Measurements from ENCODE around the gene SHOC2. TPM values are rescaled to one million over a fixed set of nuclear protein-coding genes. Genes with fewer than 3 reads are reported as not detected.

SHOC2 gene
- polyA plus RNA-seq, 1 donor from 2014 or later: 46.0 TPM

GRCh38 chr10:110944792-110945396 is 25.5 kb downstream of the SHOC2 start:
- Histone ChIP-seq H3K9me2 (ENCODE audit: insufficient read depth, low read length) (no peaks in the 10 kb centered on the region), H3K27me3 (ENCODE audit: insufficient read depth, low read depth, low read length) (no peaks in the 10 kb centered on the region), H4K20me1 (ENCODE audit: insufficient read depth) (no peaks in the 10 kb centered on the region), H3K9me3 (ENCODE audit: low read length) (no peaks in the 10 kb centered on the region), H3K9ac (ENCODE audit: low read length) (no peak overlapping the region), H3K36me3 (ENCODE audit: insufficient read depth, low read length) (peaks cover 4% of the 10 kb centered on the region), H3F3A (ENCODE audit: insufficient read depth, low read length, poor library complexity, severe bottlenecking) (no peaks in the 10 kb centered on the region), H2AFZ (ENCODE audit: low read depth, low read length) (no peak overlapping the region), H3K4me2 (ENCODE audit: low read length) (no peak overlapping the region), H3K4me3 (ENCODE audit: low read length) (no peak overlapping the region), H3K27ac (ENCODE audit: low read length) (no peak overlapping the region), H3K79me2 (replicated peaks; ENCODE audit: insufficient read depth, low read length) (peaks cover 85% of the 10 kb centered on the region)
- no peak for TF ChIP-seq REST (IDR thresholded peaks at IDR 0.05; ENCODE audit: borderline replicate concordance)
- TF ChIP-seq, protein P1, sequence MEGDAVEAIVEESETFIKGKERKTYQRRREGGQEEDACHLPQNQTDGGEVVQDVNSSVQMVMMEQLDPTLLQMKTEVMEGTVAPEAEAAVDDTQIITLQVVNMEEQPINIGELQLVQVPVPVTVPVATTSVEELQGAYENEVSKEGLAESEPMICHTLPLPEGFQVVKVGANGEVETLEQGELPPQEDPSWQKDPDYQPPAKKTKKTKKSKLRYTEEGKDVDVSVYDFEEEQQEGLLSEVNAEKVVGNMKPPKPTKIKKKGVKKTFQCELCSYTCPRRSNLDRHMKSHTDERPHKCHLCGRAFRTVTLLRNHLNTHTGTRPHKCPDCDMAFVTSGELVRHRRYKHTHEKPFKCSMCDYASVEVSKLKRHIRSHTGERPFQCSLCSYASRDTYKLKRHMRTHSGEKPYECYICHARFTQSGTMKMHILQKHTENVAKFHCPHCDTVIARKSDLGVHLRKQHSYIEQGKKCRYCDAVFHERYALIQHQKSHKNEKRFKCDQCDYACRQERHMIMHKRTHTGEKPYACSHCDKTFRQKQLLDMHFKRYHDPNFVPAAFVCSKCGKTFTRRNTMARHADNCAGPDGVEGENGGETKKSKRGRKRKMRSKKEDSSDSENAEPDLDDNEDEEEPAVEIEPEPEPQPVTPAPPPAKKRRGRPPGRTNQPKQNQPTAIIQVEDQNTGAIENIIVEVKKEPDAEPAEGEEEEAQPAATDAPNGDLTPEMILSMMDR (IDR thresholded peaks at IDR 0.05; ENCODE audit: poor library complexity, severe bottlenecking): no peak
- no peak for TF ChIP-seq SMC3 (conservative IDR thresholded peaks at IDR 0.05; ENCODE audit: poor library complexity)
- no peak for TF ChIP-seq EZH2 (IDR thresholded peaks at IDR 0.05; ENCODE audit: borderline replicate concordance, insufficient read depth, low read length, poor library complexity, severe bottlenecking)

DNA sequence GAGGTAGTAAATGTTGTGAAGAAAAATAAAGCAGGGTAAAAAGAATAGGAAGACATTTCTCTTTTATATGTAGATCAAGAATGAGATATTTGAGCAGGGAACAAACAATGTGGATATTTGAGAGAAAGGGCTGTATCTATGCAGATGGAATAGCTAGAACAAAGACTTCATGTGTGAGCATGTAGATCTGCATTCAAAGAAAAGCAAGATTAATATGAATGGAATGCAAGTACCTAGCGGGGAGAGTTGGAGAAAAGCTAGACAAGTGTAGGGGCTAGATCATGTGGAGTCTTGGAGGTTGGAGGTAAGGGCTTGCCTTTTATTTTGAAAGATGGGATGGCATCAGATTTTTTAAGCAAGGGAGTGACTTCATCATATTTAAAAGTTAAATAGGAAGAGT is 27.1 kb downstream of the SHOC2 start:
- no peaks in the 10 kb centered on the region for H3K27me3 ChIP-seq (ENCODE audit: insufficient read depth, low read depth, low read length)
- TF ChIP-seq TAF1 (IDR thresholded peaks at IDR 0.05; ENCODE audit: low read depth) (no peak), SMC3 (conservative IDR thresholded peaks at IDR 0.05; ENCODE audit: poor library complexity) (no peak), MXI1 (conservative IDR thresholded peaks at IDR 0.05; ENCODE audit: poor library complexity, severe bottlenecking) (no peak), RAD21 (conservative IDR thresholded peaks at IDR 0.05) (no peak), EZH2 (IDR thresholded peaks at IDR 0.05; ENCODE audit: borderline replicate concordance, insufficient read depth, low read length, poor library complexity, severe bottlenecking) (no peak), POLR2AphosphoS5 (IDR thresholded peaks at IDR 0.05) (no peak), REST (IDR thresholded peaks at IDR 0.05; ENCODE audit: borderline replicate concordance) (no peak), EP300 (conservative IDR thresholded peaks at IDR 0.05; ENCODE audit: poor library complexity, severe bottlenecking) (no peak)
- TF ChIP-seq, protein P1 (IDR thresholded peaks at IDR 0.05; ENCODE audit: poor library complexity, severe bottlenecking): no peak
- H3K9ac ChIP-seq (ENCODE audit: low read length): no peak overlapping the region
- H3K4me3 ChIP-seq (ENCODE audit: low read length): no peak overlapping the region
- H4K20me1 ChIP-seq (ENCODE audit: insufficient read depth): no peaks in the 10 kb centered on the region
- H3K36me3 ChIP-seq (ENCODE audit: insufficient read depth, low read length): peaks cover 4% of the 10 kb centered on the region
- no peaks in the 10 kb centered on the region for H3F3A ChIP-seq (ENCODE audit: insufficient read depth, low read length, poor library complexity, severe bottlenecking)
- no peak overlapping the region for H3K4me2 ChIP-seq (ENCODE audit: low read length)
- no peaks in the 10 kb centered on the region for H3K9me3 ChIP-seq (ENCODE audit: low read length)
- H2AFZ ChIP-seq (ENCODE audit: low read depth, low read length): no peak overlapping the region
- H3K9me2 ChIP-seq (ENCODE audit: insufficient read depth, low read length): no peaks in the 10 kb centered on the region
- no peak overlapping the region for H3K27ac ChIP-seq (ENCODE audit: low read length)
- peaks cover 72% of the 10 kb centered on the region for H3K79me2 ChIP-seq (replicated peaks; ENCODE audit: insufficient read depth, low read length)
